Endothelial cell of umbilical vein (primary cell): ENCODE results near the gene RNF40. TPM values are rescaled to one million over a fixed set of nuclear protein-coding genes. Genes with fewer than 3 reads are reported as not detected.

Source experiments
- BruUV-seq: library from RNA; stranded (reverse); fragments of 400-500 nt; replicated peaks from 2 replicates; lab custom pipeline; 2021; lab: Mats Ljungman, UMichigan
- CTCF ChIA-PET: fragments of 300-600, 350-600 bp; sonication (Branson Sonifier 250); formaldehyde crosslinking; loops from one replicate; lab custom pipeline; 2021; ENCODE audit warnings: antibody characterized with exemption, inconsistent platforms; lab: Charles Lee
- POLR2A ChIA-PET: fragments of 300-600, 350-600 bp; sonication (Branson Sonifier 250); formaldehyde crosslinking; loops from one replicate; lab custom pipeline; 2021; ENCODE audit warnings: antibody characterized with exemption, inconsistent platforms; lab: Charles Lee
- DNase-seq: peaks from one replicate; pipeline ENCODE4 v3.0.0-alpha.2; 2011; ENCODE audit warnings: low read depth, low spot score
- FAIRE-seq: peaks from 2 replicates; lab custom pipeline; 2011; peaks lifted over from hg19 to GRCh38; lab: Jason Lieb, UNC
- H2AFZ ChIP-seq: 2 replicates; pipeline ENCODE4 v1.6.0; 2012; ENCODE audit warnings: low read depth, low read length, control low read depth, inconsistent platforms
- H3K27ac ChIP-seq: 2 replicates; pipeline ENCODE4 v1.5.1; 2011; ENCODE audit warnings: low read depth, mild to moderate bottlenecking, control low read depth, low read length, moderate library complexity; ENCODE audit not compliant: insufficient read depth
- H3K27me3 ChIP-seq, 2 experiments: 2 replicates each; pipeline versions ENCODE4 v1.6.0 to v1.6.1; 2011; ENCODE audit warnings: low read length in 2 of 2, mixed read lengths in 1 of 2; ENCODE audit not compliant: control insufficient read depth in 2 of 2, insufficient read depth in 2 of 2
- H3K36me3 ChIP-seq, 2 experiments: 2 replicates in 1 of 2; 3 replicates in 1 of 2; pipeline ENCODE4 v1.5.1; 2011; ENCODE audit warnings: low read length in 2 of 2, mild to moderate bottlenecking in 1 of 2, moderate library complexity in 1 of 2; ENCODE audit not compliant: control insufficient read depth in 2 of 2, insufficient read depth in 2 of 2; ENCODE audit errors: extremely low read depth in 1 of 2
- H3K4me1 ChIP-seq: 3 replicates; pipeline ENCODE4 v1.5.1; 2011; ENCODE audit warnings: mild to moderate bottlenecking, low read length; ENCODE audit not compliant: control insufficient read depth, insufficient read depth; ENCODE audit errors: extremely low read depth
- H3K4me2 ChIP-seq: 2 replicates; pipeline ENCODE4 v1.6.1; 2011; ENCODE audit warnings: low read length, control low read depth, mixed read lengths; ENCODE audit not compliant: insufficient read depth
- H3K4me3 ChIP-seq, 3 experiments: fragments of 200-600 bp in 1 of 3; sonication (generic), shearing (Covaris generic) in 1 of 3; replicated peaks in 1 of 3; 2 replicates each; pipeline ENCODE4 v1.5.1; 2011 to 2016; ENCODE audit warnings: control low read depth in 3 of 3, low read length in 3 of 3, mild to moderate bottlenecking in 2 of 3, inconsistent platforms in 1 of 3, low read depth in 1 of 3, moderate library complexity in 1 of 3; ENCODE audit not compliant: insufficient read depth in 1 of 3
- H3K79me2 ChIP-seq: 2 replicates; pipeline ENCODE4 v1.6.0; 2012; ENCODE audit warnings: low read length, inconsistent platforms; ENCODE audit not compliant: control insufficient read depth, insufficient read depth
- H3K9ac ChIP-seq: replicated peaks from 2 replicates; pipeline ENCODE3; 2011; ENCODE audit warnings: low read length, control low read depth; ENCODE audit not compliant: insufficient read depth; ENCODE audit errors: extremely low read depth
- H3K9me1 ChIP-seq: replicated peaks from 3 replicates; pipeline ENCODE4 v1.6.0; 2011; ENCODE audit warnings: mild to moderate bottlenecking, low read length; ENCODE audit not compliant: control insufficient read depth, insufficient read depth; ENCODE audit errors: extremely low read depth
- H3K9me3 ChIP-seq: replicated peaks from 2 replicates; pipeline ENCODE4 v1.5.1; 2012; ENCODE audit warnings: low read length, inconsistent platforms; ENCODE audit not compliant: control insufficient read depth, insufficient read depth
- H4K20me1 ChIP-seq: replicated peaks from 2 replicates; pipeline ENCODE3; 2011; ENCODE audit warnings: mild to moderate bottlenecking, low read length; ENCODE audit not compliant: control insufficient read depth, insufficient read depth; ENCODE audit errors: extremely low read depth
- EZH2 ChIP-seq: IDR thresholded peaks from 2 replicates; pipeline ENCODE4 v1.6.1; 2012; ENCODE audit warnings: borderline replicate concordance, low read depth, mild to moderate bottlenecking, moderate library complexity, low read length, inconsistent platforms; ENCODE audit not compliant: severe bottlenecking
- FOS ChIP-seq: IDR thresholded peaks from 2 replicates; pipeline ENCODE4 v1.6.1; 2011; ENCODE audit warnings: mild to moderate bottlenecking, low read length, moderate library complexity, borderline replicate concordance; ENCODE audit not compliant: insufficient read depth
- GATA2 ChIP-seq: IDR thresholded peaks from 2 replicates; pipeline ENCODE4 v1.7.0; 2011; ENCODE audit warnings: low read depth, mild to moderate bottlenecking, moderate library complexity, mixed read lengths, low read length; ENCODE audit not compliant: insufficient read length, insufficient read depth
- JUN ChIP-seq: IDR thresholded peaks from 2 replicates; pipeline ENCODE4 v1.6.1; 2011; ENCODE audit warnings: borderline replicate concordance, low read depth; ENCODE audit not compliant: insufficient read length, insufficient read depth
- MAX ChIP-seq: IDR thresholded peaks from 2 replicates; pipeline ENCODE4 v1.6.1; 2011; ENCODE audit not compliant: insufficient read depth, insufficient read length
- MYC ChIP-seq: IDR thresholded peaks from one replicate; pipeline ENCODE4 v1.6.1; 2011; ENCODE audit warnings: mild to moderate bottlenecking, low read depth, low read length
- POLR2A ChIP-seq: IDR thresholded peaks from 2 replicates; pipeline ENCODE4 v1.6.1; 2012; ENCODE audit warnings: low read depth, mild to moderate bottlenecking, control low read depth, low read length
- POLR2AphosphoS5 ChIP-seq: IDR thresholded peaks from 2 replicates; pipeline ENCODE4 v1.6.1; 2012; ENCODE audit warnings: low read depth, mild to moderate bottlenecking, control low read depth, low read length, moderate library complexity; ENCODE audit not compliant: insufficient read depth
- dilution Hi-C: fragments of 300-500 bp; cut with MboI; formaldehyde crosslinking; loops from one replicate; pipeline ENCODE4 v1.15.0; 2019; ENCODE audit warnings: low sequenced_read_pairs; ENCODE audit not compliant: extremely low pct_ligation_motif_present
- intact Hi-C: fragments of 100-400 bp; cut with micrococcal nuclease; formaldehyde crosslinking; loops from one replicate; pipeline ENCODE4 v1.10.0; 2022
- polyA plus RNA-seq, 4 experiments: library from polyadenylated mRNA; depleted of rRNA in 3 of 4; stranded (reverse) in 3 of 4; unstranded in 1 of 4; fragments of >200 nt; gene quantifications; 2 replicates each; pipeline versions ENCODE4 v1.2.1 to v1.2.3, GENCODE V29; 2011 to 2012; ENCODE audit warnings: missing spikeins in 1 of 4
- total RNA-seq: library from RNA; stranded (reverse); gene quantifications from 2 replicates; pipeline ENCODE4 v1.2.3, GENCODE V29; 2021
- TF ChIP-seq, protein P1 (sequence below), 2 donors: IDR thresholded peaks; 1 replicate in 1 of 2; 2 replicates in 1 of 2; pipeline ENCODE4 v1.5.1; 2011; ENCODE audit warnings: low read length in 2 of 2, mild to moderate bottlenecking in 2 of 2, moderate library complexity in 2 of 2, control low read depth in 1 of 2, inconsistent platforms in 1 of 2, low read depth in 1 of 2; ENCODE audit not compliant: insufficient read depth in 1 of 2; ENCODE audit errors: extremely low read depth in 1 of 2

RNF40 gene
- total and polyA plus RNA-seq, 2 donors (not counting 3 experiments of a cell fraction or from before 2014, with no cell fraction given), result 60.5 to 102 TPM

GRCh38 chr16:30724641-30725417 lies 37.3 kb upstream of the RNF40 start:
- no peaks in the 10 kb centered on the region for H3K4me1 ChIP-seq
- no peaks in the 10 kb centered on the region for H3K9me3 ChIP-seq
- no peak overlapping the region for H3K27ac ChIP-seq
- ChIA-PET POLR2A (interaction anchor here (0.5 kb wide), 1 partner anchor 32 kb away, joined by 4 read pairs; no protein-coding TSS in a partner anchor), CTCF (interaction anchor here (1.6 kb wide), 1 partner anchor 23 kb away, joined by 3 read pairs; no protein-coding TSS in a partner anchor)
- BruUV-seq, result no TSS peak
- DNase-seq, result no peak
- intact Hi-C loops, result no loop called here
- H3K4me3 ChIP-seq, result no peak overlapping the region
- no peak overlapping the region for H3K9ac ChIP-seq
- H3K79me2 ChIP-seq, result peaks cover 6% of the 10 kb centered on the region
- H3K36me3 ChIP-seq, result peaks cover 56 to 63% of the 10 kb centered on the region in 2 experiments
- dilution Hi-C loops, result no loop called here
- no peaks in the 10 kb centered on the region for H4K20me1 ChIP-seq
- FAIRE-seq, result no peak
- H3K27me3 ChIP-seq, result no peaks in the 10 kb centered on the region
- no peak overlapping the region for H3K4me2 ChIP-seq
- TF ChIP-seq, protein P1, sequence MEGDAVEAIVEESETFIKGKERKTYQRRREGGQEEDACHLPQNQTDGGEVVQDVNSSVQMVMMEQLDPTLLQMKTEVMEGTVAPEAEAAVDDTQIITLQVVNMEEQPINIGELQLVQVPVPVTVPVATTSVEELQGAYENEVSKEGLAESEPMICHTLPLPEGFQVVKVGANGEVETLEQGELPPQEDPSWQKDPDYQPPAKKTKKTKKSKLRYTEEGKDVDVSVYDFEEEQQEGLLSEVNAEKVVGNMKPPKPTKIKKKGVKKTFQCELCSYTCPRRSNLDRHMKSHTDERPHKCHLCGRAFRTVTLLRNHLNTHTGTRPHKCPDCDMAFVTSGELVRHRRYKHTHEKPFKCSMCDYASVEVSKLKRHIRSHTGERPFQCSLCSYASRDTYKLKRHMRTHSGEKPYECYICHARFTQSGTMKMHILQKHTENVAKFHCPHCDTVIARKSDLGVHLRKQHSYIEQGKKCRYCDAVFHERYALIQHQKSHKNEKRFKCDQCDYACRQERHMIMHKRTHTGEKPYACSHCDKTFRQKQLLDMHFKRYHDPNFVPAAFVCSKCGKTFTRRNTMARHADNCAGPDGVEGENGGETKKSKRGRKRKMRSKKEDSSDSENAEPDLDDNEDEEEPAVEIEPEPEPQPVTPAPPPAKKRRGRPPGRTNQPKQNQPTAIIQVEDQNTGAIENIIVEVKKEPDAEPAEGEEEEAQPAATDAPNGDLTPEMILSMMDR (IDR thresholded peaks at IDR 0.05; ENCODE audit: extremely low read depth in 1 of 2, insufficient read depth in 1 of 2, low read depth in 1 of 2, low read length in 2 of 2), result no peak
- TF ChIP-seq POLR2A (no peak), MYC (no peak), GATA2 (no peak), JUN (no peak), FOS (no peak), POLR2AphosphoS5 (no peak), EZH2 (no peak), MAX (no peak)
- no peak overlapping the region for H2AFZ ChIP-seq
- no peaks in the 10 kb centered on the region for H3K9me1 ChIP-seq
